Measurements from ENCODE around the gene IPMK.
"Not testable (repeated sequence)": the region's sequence is repeated elsewhere in the genome, so short reads cannot be mapped to it uniquely, and the experiment has no call there.

Gene IPMK

DNA sequence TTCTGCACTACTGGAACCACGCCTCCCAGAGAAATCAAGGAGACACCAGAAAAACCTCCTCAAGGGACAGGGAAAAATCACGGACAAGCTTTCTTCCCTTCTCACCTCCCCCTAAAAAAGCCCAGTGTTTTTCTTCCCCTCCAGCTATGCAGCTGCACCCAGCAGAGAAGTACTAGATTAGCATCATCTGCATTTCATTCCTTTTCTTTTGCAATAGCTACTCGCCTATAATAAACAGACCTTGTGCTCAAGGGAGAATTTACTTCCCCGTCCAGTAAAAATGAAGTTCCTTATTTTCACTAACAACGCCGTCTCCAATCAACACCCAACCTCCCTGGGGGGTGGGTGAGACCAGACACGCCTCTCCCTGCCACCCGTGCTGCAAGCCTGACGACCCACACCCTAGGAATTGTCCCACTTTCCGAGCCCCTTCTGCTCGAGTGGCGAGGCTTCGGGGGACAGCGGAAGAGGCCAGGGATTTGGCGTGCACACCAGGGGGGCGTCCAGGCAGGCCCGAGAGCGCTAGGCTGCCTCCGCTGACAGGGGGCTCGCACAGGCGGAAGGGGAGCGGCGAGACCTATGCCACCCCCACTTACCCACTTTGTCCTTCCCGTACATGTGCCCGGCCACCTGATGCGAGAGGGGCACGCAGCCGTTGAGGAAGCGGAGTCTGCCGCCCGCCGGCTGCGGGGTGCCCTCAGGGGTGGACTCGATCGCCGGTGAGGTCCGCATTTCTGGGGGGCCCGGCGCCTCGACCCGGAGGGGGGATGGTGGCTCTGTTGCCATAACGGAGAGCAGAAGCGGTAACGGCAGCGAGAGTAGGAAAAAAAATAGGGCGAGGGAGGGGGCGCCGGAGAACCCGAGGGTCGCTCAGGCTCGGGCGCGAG lies 625 bp downstream of the IPMK start:
- DNase-seq = no peak

DNA sequence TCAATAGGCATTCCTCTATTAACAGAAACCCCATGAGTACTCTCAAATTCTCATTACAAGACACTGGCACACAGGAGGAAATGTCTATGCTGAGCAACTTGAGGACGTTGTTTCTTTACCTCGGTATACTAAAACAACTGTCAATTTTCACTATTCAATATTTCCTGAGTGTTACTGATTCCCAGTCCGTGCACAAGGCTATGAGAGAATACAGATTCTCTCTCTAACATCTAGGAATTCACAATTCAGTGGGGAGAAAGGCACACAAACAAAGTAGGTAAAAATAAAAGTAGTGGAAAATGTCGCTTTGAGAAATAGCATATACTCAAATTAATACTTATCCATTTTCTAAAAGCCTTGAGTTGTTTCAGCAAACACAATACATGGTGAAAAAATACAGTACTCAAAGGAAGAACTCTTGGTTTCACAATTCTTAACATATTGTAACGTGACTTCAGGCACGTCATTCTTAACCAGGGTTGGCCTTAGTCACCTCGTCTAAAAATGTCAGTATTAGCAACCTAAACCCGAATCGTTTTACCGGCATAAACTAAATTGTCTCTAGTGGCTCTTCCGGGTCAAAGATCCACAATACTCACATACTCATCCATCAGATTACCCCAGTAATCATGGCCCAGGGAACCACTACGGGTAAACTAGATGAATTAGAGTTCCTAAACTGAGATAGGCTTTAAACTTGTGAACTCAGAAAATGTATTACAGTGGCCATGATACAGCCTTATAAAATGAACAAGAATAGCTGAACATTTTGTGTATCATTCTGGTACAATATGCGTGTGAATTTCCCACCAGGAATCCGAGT lies 1.5 kb downstream of the IPMK start:
- DNase-seq = no peak

GRCh38 chr10:58265249-58265648 lies 2.4 kb downstream of the IPMK start:
- DNase-seq = no peak

DNA sequence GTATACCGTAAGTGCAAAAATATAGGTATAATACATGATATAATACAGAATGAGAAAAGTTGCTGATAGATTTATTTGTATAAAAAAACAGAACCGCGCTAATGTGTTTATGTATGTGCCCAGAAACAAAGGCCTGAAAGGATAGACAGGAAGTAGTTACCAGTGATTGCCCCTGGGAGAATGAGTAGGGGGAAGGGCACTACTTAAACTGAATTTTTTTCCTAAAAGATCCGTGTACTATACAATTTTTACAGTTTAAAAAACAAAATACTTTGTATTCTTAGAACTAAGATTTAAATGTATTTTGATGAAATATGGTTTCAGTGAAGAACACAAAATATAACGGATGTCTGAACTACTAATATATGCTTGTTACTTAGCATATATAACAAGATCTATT lies 2.9 kb downstream of the IPMK start:
- no peak for DNase-seq

GRCh38 chr10:58262766-58263165 lies 4.9 kb downstream of the IPMK start:
- no peak for DNase-seq

GRCh38 chr10:58260334-58260733 lies 7.4 kb downstream of the IPMK start:
- no peak for DNase-seq

DNA sequence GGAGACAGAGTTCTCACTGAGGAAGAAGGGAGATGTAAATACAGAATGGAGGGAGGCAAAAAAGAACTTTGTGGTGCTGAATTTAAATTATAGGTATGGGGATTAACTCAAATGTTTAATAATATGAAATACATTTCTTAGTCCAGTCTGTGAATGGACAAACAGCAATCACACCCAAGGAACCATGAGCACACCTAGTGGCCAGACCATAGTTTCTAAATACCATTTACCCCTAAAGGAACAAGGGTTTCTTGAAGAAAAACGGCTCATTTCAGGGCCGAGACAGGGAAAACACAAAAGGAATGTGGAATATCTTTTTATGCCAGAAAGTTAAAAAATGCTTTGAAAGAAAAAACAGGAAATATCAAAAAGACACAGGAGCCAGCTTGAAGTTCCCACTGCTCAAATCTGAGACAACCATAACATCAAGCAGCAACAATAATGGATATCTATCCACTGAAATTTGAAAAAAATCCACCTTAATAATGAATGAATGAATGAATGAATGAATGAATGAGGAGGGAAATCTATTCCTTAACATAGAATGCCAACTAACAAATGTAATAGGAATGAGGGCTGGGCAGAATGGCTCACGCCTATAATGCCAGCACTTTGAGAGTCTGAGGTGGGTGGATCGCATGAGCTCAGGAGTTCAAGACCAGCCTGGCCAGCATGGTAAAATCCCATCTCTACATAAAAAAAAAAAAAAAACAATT lies 8.6 kb downstream of the IPMK start:
- DNase-seq = no peak

DNA sequence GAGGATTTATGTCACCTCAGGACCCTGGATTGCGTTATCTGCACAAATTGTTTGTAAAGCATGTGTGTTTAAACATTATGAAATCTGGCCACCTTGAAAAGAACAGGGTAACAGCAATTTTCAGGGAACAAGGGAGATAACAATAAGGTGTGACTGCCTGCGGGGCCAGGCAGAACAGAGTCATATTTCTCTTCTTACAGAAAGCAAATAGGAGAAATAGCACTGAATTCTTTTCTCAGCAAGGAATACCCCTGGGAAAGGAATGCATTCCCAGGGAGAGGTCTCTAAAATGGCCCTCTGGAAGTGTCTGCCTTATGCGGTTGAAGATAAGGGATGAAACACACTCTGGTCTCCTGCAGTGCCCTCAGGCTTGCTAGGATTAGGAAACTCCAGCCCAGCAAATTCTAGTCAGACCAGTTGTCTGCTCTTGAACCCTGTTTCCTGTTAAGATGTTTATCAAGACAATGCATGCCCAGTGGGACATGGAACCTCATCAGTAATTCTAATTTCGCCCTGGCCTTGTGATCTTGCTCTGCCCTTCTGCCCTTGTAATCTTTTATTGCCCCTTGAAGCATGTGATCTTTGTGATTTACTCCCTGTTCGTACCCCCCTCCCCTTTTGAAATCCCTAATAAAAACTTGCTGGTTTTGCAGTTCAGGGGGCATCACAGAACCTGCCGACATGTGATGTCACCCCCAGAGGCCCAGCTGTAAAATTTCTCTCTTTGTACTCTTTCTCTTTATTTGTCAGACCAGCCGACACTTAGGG lies 11.5 kb downstream of the IPMK start:
- DNase-seq = not testable (repeated sequence)

- DNase-seq = no peak
These were observed 13.1 kb downstream of the IPMK start for GRCh38 chr10:58254644-58255043.

DNA sequence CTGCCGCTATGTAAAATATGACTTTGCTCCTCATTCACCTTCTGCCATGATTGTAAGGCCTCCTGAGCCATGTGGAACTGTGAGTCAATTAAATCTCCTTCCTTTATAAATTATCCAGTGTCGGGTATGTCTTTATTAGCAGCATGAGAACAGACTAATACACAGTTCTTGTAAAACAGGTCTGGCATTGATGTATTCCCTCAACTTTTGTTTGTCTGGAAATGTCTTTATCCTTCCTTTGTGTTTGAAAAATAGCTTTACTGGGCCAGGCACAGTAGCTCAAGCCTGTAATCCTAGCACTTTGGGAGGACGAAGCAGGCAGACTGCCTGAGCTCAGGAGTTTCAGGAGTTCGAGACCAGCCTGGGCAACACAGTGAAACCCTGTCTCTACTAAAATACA lies 14.5 kb downstream of the IPMK start:
- no peak for DNase-seq

DNA sequence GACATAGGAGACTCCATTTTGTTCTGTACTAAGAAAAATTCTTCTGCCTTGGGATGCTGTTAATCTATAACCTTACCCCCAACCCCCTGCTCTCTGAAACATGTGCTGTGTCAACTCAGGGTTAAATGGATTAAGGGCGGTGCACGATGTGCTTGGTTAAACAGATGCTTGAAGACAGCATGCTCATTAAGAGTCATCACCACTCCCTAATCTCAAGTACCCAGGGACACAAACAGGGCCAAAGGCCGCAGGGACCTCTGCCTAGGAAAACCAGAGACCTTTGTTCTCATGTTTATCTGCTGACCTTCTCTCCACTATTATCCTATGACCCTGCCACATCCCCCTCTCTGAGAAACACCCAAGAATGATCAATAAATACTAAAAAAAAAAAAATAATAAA lies 23.0 kb downstream of the IPMK start:
- DNase-seq = not testable (repeated sequence)

GRCh38 chr10:58244242-58244641 lies 23.5 kb downstream of the IPMK start:
- DNase-seq = not testable (repeated sequence)

DNA sequence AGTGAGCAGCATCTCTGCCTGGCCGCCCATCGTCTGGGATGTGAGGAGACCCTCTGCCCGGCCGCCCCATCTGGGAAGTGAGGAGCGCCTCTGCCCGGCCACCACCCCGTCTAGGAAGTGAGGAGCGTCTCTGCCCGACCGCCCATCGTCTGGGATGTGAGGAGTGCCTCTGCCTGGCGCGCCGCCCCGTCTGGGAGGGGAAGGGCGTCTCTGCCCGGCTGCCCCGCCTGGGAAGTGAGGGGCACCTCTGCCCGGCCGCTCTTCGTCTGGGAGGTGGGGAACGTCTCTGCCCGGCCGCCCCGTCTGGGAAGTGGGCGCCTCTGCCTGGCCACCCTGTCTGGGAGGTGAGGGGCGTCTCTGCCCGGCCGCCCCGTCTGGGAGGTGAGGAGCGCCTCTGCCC lies 23.9 kb downstream of the IPMK start:
- DNase-seq = not testable (repeated sequence)

DNA sequence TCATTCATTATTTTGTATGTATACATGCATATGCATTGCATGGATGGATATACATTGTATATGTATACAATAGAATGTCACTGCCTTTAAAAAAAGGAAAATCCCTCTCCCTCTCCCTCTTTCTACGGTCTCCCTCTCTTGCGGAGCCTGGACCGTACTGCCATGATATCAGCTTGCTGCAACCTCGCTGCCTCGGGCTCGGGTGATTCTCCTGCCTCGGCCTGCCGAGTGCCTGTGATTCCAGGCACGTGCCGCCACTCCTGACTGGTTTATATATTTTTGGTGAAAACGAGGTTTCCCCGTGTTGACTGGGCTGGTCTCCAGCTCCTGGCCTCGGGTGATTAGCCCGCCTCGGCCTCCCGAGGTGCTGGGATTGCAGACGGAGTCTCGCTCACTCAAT lies 24.4 kb downstream of the IPMK start:
- no peak for DNase-seq

GRCh38 chr10:58241346-58241745 lies 26.3 kb downstream of the IPMK start:
- no peak for DNase-seq

GRCh38 chr10:58240531-58240930 lies 27.2 kb downstream of the IPMK start:
- no peak for DNase-seq

DNA sequence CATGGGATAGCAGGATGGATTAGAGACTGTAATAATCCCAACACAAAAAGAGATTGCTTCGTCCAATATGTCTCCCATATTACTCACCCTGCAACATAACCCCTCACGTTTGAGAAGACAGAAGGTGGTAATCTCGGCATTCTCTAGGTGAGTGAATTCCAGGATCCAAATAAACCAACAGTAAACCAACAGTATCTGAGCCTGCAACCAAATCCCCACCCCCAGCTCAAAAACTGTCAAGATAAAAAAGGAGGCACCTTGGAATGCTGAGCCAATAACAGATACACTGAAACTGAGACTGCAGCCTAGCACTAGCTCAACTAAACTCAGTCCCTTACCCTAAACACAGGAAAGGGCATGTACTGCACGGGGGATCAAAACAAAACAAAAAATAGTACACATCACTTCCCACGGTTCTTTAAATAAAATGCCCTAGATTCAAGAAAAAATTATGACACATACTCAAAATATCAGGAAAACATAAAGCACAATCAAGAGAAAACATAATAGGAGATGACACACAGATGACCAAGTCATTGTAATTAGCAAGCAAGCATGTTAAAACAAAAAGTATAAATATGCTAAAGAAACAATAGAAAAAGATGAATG lies 28.0 kb downstream of the IPMK start:
- DNase-seq = no peak

- no peak for DNase-seq
These were observed 30.5 kb downstream of the IPMK start for GRCh38 chr10:58237014-58237834.

GRCh38 chr10:58229856-58230255 lies 37.8 kb downstream of the IPMK start:
- not testable (repeated sequence) for DNase-seq

DNA sequence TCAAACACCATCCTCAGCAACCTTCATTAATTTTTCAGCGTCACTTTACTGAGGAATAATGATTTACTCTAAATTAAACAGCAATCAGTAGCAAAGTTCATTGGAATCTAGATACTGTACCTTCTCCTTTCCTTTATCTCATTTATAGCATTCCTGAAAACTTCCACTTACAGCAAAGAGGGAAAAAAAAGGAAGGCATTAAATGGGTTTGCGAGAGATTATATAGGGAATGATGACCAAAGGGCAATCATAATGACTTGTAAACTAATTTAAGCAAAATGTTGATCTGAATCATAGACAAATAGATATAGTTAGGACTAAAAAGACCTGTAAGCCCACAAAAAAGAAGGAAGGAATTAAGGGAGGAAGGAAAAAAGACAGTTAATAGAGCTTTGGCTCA lies 42.0 kb downstream of the IPMK start:
- DNase-seq = no peak

DNA sequence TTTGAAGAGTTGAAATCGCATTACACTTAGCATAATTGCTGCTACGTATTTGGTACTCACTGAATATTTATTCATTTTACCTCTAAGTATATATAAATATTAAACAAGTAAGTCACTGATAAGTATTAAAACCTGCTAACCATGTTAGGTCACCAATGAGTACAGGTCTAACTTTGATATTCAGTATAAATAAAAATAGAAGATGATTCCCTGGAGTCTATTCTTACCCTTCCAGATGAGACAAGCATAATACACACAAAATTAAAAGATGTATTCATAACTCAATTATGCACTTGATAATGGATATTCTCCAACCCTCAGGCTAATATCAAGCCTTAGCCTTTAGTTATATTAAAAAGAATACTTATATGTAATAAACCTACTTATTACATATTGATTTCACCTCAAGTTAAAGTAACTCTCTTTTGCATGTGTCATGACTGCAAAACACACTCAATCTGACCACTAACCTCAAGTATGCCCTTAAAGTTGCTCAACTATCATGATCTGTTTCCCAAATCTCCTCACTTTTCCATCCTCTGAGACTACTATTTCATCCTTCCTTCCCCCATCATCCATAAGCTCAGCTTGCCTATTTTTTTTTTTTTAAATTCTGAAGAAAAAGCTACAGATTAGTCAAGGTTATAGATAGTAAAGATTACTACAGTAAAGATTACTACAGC lies 46.8 kb downstream of the IPMK start:
- DNase-seq = no peak
